Measurements from ENCODE around the gene IL12A.

- TF ChIP-seq CTCF (IDR thresholded peaks at IDR 0.05 in 2 of 3, conservative IDR thresholded peaks at IDR 0.05 in 1 of 3; ENCODE audit: control insufficient read depth in 2 of 3, extremely low read depth in 1 of 3, insufficient read depth in 1 of 3, low read depth in 3 of 3, low read length in 3 of 3) (no peak), ZNF217 (IDR thresholded peaks at IDR 0.05) (no peak), NBN (IDR thresholded peaks at IDR 0.05) (no peak)
Observed at GRCh38 chr3:160009525-160009924, 20.9 kb downstream of the IL12A start.
